PC-3 (cell line): ENCODE measurements around the gene PLVAP. TPM values are rescaled to one million over a fixed set of nuclear protein-coding genes. Genes with fewer than 3 reads are reported as not detected.

Source experiments
- ATAC-seq: fragments of 200-7000 bp; cut with Tn5 transposase; 2 replicates; pipeline ENCODE4 v1.9.1; 2020; ENCODE audit warnings: mild to moderate bottlenecking, moderate library complexity
- BruUV-seq: library from RNA; stranded (reverse); fragments of 400-500 nt; replicated peaks from 2 replicates; lab custom pipeline; 2021; lab: Mats Ljungman, UMichigan
- CTCF ChIA-PET: fragments of 300-600 bp; sonication (Branson Sonifier 250); formaldehyde crosslinking; loops from one replicate; lab custom pipeline; 2022; ENCODE audit warnings: antibody characterized with exemption; lab: Charles Lee
- POLR2A ChIA-PET: fragments of 300-600 bp; sonication (Branson Sonifier 250); formaldehyde crosslinking; loops from one replicate; lab custom pipeline; 2022; ENCODE audit warnings: antibody characterized with exemption; ENCODE audit not compliant: unreplicated experiment; lab: Charles Lee
- DNase-seq: peaks from one replicate; pipeline ENCODE4 v3.0.0-alpha.2; 2015
- H2AFZ ChIP-seq: fragments of 300-600 bp; sonication (generic); 2 replicates; pipeline ENCODE4 v1.6.0; 2016; ENCODE audit warnings: antibody characterized with exemption, low read length
- H3F3A ChIP-seq: fragments of 300-600 bp; sonication (generic); one replicate; pipeline ENCODE4 v1.6.0; 2017; ENCODE audit warnings: antibody characterized with exemption, low read length, control low read depth, mild to moderate bottlenecking; ENCODE audit not compliant: unreplicated experiment
- H3K27ac ChIP-seq: fragments of 300-600 bp; sonication (generic); 2 replicates; pipeline ENCODE4 v1.5.1; 2016; ENCODE audit warnings: mild to moderate bottlenecking, low read length
- H3K27me3 ChIP-seq: fragments of 300-600 bp; sonication (generic); 2 replicates; pipeline ENCODE4 v1.6.1; 2016; ENCODE audit warnings: low read length, mixed read lengths
- H3K36me3 ChIP-seq: fragments of 300-600 bp; sonication (generic); 2 replicates; pipeline ENCODE4 v1.6.1; 2016; ENCODE audit warnings: low read depth, mixed run types, low read length, mixed read lengths
- H3K4me1 ChIP-seq: fragments of 300-600 bp; sonication (generic); 2 replicates; pipeline ENCODE4 v1.5.1; 2016; ENCODE audit warnings: low read length; ENCODE audit not compliant: insufficient read depth
- H3K4me2 ChIP-seq: fragments of 300-600 bp; sonication (generic); 2 replicates; pipeline ENCODE4 v1.6.0; 2016; ENCODE audit warnings: low read length
- H3K4me3 ChIP-seq: fragments of 300-600 bp; sonication (generic); 2 replicates; pipeline ENCODE4 v1.5.1; 2016; ENCODE audit warnings: mild to moderate bottlenecking, low read length, mixed read lengths
- H3K79me2 ChIP-seq: fragments of 300-600 bp; sonication (generic); 2 replicates; pipeline ENCODE4 v1.6.1; 2017; ENCODE audit warnings: low read length, mixed read lengths
- H3K9ac ChIP-seq: fragments of 300-600 bp; sonication (generic); 2 replicates; pipeline ENCODE4 v1.6.0; 2016; ENCODE audit warnings: mild to moderate bottlenecking, low read length
- H3K9me2 ChIP-seq: fragments of 300-600 bp; sonication (generic); replicated peaks from 2 replicates; pipeline ENCODE4 v1.6.1; 2016; ENCODE audit warnings: mixed run types, low read length, mixed read lengths
- H3K9me3 ChIP-seq: fragments of 300-600 bp; sonication (generic); 2 replicates; pipeline ENCODE4 v1.6.1; 2016; ENCODE audit warnings: low read length, mixed read lengths
- H4K20me1 ChIP-seq: fragments of 300-600 bp; sonication (generic); 2 replicates; pipeline ENCODE4 v1.6.1; 2016; ENCODE audit warnings: low read length, mixed read lengths
- EZH2 ChIP-seq: fragments of 300-600 bp; sonication (generic); IDR thresholded peaks from one replicate; pipeline ENCODE4 v1.6.1; 2017; ENCODE audit warnings: antibody characterized with exemption, mild to moderate bottlenecking, low read length; ENCODE audit not compliant: unreplicated experiment
- EZH2phosphoT487 ChIP-seq: fragments of 300-600 bp; sonication (generic); IDR thresholded peaks from 2 replicates; pipeline ENCODE4 v1.6.1; 2018; ENCODE audit warnings: mild to moderate bottlenecking, antibody characterized with exemption, low read length, borderline replicate concordance
- intact Hi-C: fragments of 100-400 bp; cut with micrococcal nuclease; formaldehyde crosslinking; loops from 2 replicates; pipeline ENCODE4 v1.9.0; 2023
- total RNA-seq: library from RNA; depleted of rRNA; stranded (reverse); fragments of >200 nt; gene quantifications from 2 replicates; pipeline ENCODE4 v1.2.3, GENCODE V29; 2014
- TF ChIP-seq, protein P1 (sequence below): fragments of 300-600 bp; sonication (generic); conservative IDR thresholded peaks from 2 replicates; pipeline ENCODE4 v1.5.1; 2017; ENCODE audit warnings: antibody characterized with exemption, low read depth, mild to moderate bottlenecking, low read length

The PLVAP gene
- total RNA-seq, 1 experiment from 2014 or later: not detected

- H3K27me3 ChIP-seq: no peaks in the 10 kb centered on the region
- ATAC-seq (no peak), DNase-seq (no peak)
- peaks cover 69% of the 10 kb centered on the region for H3K79me2 ChIP-seq
- ChIA-PET POLR2A (interaction anchor here (1.4 kb wide), 1 partner anchor 23 kb away, joined by 11 read pairs; no protein-coding TSS in a partner anchor), CTCF (no interaction called here)
- peak overlapping the region; percentile 60 for H3K27ac ChIP-seq
- peaks cover 29% of the 10 kb centered on the region for H3K4me1 ChIP-seq
- no peaks in the 10 kb centered on the region for H3F3A ChIP-seq
- H2AFZ ChIP-seq: peak overlapping the region; percentile 56; the same call in 1 of the 2 replicates
- H3K4me2 ChIP-seq: peak overlapping the region; percentile 87
- TF ChIP-seq EZH2 (no peak), EZH2phosphoT487 (no peak)
- TF ChIP-seq, protein P1, sequence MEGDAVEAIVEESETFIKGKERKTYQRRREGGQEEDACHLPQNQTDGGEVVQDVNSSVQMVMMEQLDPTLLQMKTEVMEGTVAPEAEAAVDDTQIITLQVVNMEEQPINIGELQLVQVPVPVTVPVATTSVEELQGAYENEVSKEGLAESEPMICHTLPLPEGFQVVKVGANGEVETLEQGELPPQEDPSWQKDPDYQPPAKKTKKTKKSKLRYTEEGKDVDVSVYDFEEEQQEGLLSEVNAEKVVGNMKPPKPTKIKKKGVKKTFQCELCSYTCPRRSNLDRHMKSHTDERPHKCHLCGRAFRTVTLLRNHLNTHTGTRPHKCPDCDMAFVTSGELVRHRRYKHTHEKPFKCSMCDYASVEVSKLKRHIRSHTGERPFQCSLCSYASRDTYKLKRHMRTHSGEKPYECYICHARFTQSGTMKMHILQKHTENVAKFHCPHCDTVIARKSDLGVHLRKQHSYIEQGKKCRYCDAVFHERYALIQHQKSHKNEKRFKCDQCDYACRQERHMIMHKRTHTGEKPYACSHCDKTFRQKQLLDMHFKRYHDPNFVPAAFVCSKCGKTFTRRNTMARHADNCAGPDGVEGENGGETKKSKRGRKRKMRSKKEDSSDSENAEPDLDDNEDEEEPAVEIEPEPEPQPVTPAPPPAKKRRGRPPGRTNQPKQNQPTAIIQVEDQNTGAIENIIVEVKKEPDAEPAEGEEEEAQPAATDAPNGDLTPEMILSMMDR: no peak
- no peaks in the 10 kb centered on the region for H4K20me1 ChIP-seq
- H3K9ac ChIP-seq: peak overlapping the region; percentile 92
- peak overlapping the region; percentile 94 for H3K4me3 ChIP-seq
- no peaks in the 10 kb centered on the region for H3K9me2 ChIP-seq
- intact Hi-C loops: loop anchor here (1.0 to 2.0 kb wide), 2 partner anchors 24 to 43 kb away; partner anchors contain the start of genes ANO8 and BABAM1
- no peaks in the 10 kb centered on the region for H3K9me3 ChIP-seq
- no TSS peak for BruUV-seq
- H3K36me3 ChIP-seq: peaks cover 12% of the 10 kb centered on the region; the same call in 1 of the 2 replicates
Observed at GRCh38 chr19:17309965-17310461, 67.1 kb downstream of the PLVAP start.

- POLR2A ChIA-PET: interaction anchor here (0.5 to 1.4 kb wide), 5 partner anchors 8 to 1013 kb away, joined by 3 to 13 read pairs (median 7); partner anchors contain the start of gene LSM4
- Histone ChIP-seq H3F3A (no peaks in the 10 kb centered on the region), H3K27me3 (no peaks in the 10 kb centered on the region), H3K9me3 (no peaks in the 10 kb centered on the region), H2AFZ (peak within 1 kb of the TSS; percentile 56), H3K4me3 (peak within 1 kb of the TSS; percentile 94), H3K27ac (peak within 1 kb of the TSS; percentile 60), H3K4me2 (peak within 1 kb of the TSS; percentile 87), H3K36me3 (peaks cover 8% of the 10 kb centered on the region; the same call in 1 of the 2 replicates), H3K9ac (peak within 1 kb of the TSS; percentile 92), H3K4me1 (peaks cover 35% of the 10 kb centered on the region), H3K9me2 (no peaks in the 10 kb centered on the region), H3K79me2 (peaks cover 69% of the 10 kb centered on the region), H4K20me1 (no peaks in the 10 kb centered on the region)
- ATAC-seq (peak; percentile 75), DNase-seq (peak; percentile 100)
- intact Hi-C loops: loop anchor here (1.0 to 2.0 kb wide), 2 partner anchors 25 to 43 kb away; partner anchors contain the start of genes ANO8 and BABAM1
- CTCF ChIA-PET: interaction anchor here (1.0 kb wide), 2 partner anchors 8 to 27 kb away, joined by 3 to 4 read pairs; no protein-coding TSS in a partner anchor
- no peak for TF ChIP-seq EZH2
- TF ChIP-seq, protein P1: no peak
- TF ChIP-seq EZH2phosphoT487: no peak
- BruUV-seq: TSS peak; percentile 57
Observed at GRCh38 chr19:17309198-17309964, 67.8 kb downstream of the PLVAP start, which contains the start of gene DDA1. DDA1 (plus strand) TSS chr19:17309563; CDS start chr19:17309655, 92 bp downstream.
